K562 (cell line): ENCODE data around the gene PINK1. TPM values are rescaled to one million over a fixed set of nuclear protein-coding genes. Genes with fewer than 3 reads are reported as not detected.

Source experiments
- HIVEP1 ChIP-seq: fragments of 250-450 bp; sonication (Bioruptor Pico); IDR thresholded peaks from 2 replicates; pipeline ENCODE4 v1.4.0; 2020; ENCODE audit warnings: mild to moderate bottlenecking
- KAT8 ChIP-seq: fragments of 450-650 bp; IDR thresholded peaks from 2 replicates; pipeline ENCODE4 v1.6.1; 2016; ENCODE audit warnings: low read depth, mild to moderate bottlenecking
- MGA ChIP-seq: fragments of 450-650 bp; IDR thresholded peaks from 2 replicates; pipeline ENCODE4 v1.6.1; 2016; ENCODE audit warnings: mild to moderate bottlenecking, moderate library complexity
- NONO ChIP-seq, 2 experiments: fragments of 200-400 bp in 1 of 2; fragments of 450-650 bp in 1 of 2; formaldehyde crosslinking in 1 of 2; IDR thresholded peaks; 2 replicates each; pipeline ENCODE4 v1.6.1; 2017; ENCODE audit warnings: low read depth in 2 of 2, mild to moderate bottlenecking in 2 of 2, moderate library complexity in 2 of 2, low read length in 1 of 2
- RFX1 ChIP-seq: fragments of 450-650 bp; IDR thresholded peaks from 2 replicates; pipeline ENCODE4 v1.6.1; 2016; ENCODE audit warnings: mild to moderate bottlenecking, moderate library complexity
- SP1 ChIP-seq: sonication (generic); formaldehyde crosslinking; IDR thresholded peaks from 2 replicates; pipeline ENCODE4 v1.8.1; 2022; ENCODE audit warnings: mild to moderate bottlenecking, missing genetic modification reagents
- SUPT5H ChIP-seq: fragments of 450-650 bp; IDR thresholded peaks from 2 replicates; pipeline ENCODE4 v1.6.1; 2016
- ZNF589 ChIP-seq: fragments of 200-800 bp; sonication (Bioruptor generic); IDR thresholded peaks from 2 replicates; pipeline ENCODE4 v1.6.1; 2016; ENCODE audit warnings: low read depth, missing genetic modification characterization, missing compliant biosample characterization
- ZNF707 ChIP-seq: fragments of 250-450 bp; sonication (Bioruptor Pico); conservative IDR thresholded peaks from 2 replicates; pipeline ENCODE4 v1.8.0; 2022; ENCODE audit warnings: inconsistent platforms, mild to moderate bottlenecking, moderate library complexity
- polyA plus RNA-seq, 8 experiments: library from polyadenylated mRNA; depleted of rRNA in 4 of 8; stranded (reverse) in 5 of 8; unstranded in 3 of 8; fragments of >200 nt; fragmentation: Nextera tagmentation in 2 of 8; fragmentation: Illumina TruSeq in 1 of 8; extraction: Ambion mirVana in 2 of 8; extraction: Trizol in 1 of 8; gene quantifications; 2 replicates each; pipeline versions ENCODE4 v1.2.1 to v1.2.3, GENCODE V29; 2011 to 2014; ENCODE audit warnings: inconsistent platforms in 1 of 8, missing spikeins in 1 of 8
- total RNA-seq, 7 experiments: library from RNA; depleted of rRNA in 6 of 7; stranded (reverse); fragments of >200 nt in 6 of 7; fragmentation: Illumina TruSeq in 2 of 7; extraction: Trizol in 2 of 7; gene quantifications; 2 replicates each; pipeline versions ENCODE4 v1.2.1 to v1.2.3, GENCODE V29; 2011 to 2021; ENCODE audit warnings: low replicate concordance in 1 of 7

PINK1 gene
- total and polyA plus RNA-seq, 9 of the 15 experiments (the other 6 are each of a cell fraction or from before 2014, with no cell fraction given): 1.5 to 11.3 (median 6.8) TPM

- TF ChIP-seq SP1 (CRISPR knock-in tag): no peak
- no peak for TF ChIP-seq NONO (IDR thresholded peaks at IDR 0.05; ENCODE audit: low read depth in 2 of 2, low read length in 1 of 2)
- no peak for TF ChIP-seq SUPT5H
- TF ChIP-seq KAT8: no peak
- TF ChIP-seq ZNF707 (CRISPR knock-in tag): no peak
- no peak for TF ChIP-seq HIVEP1 (CRISPR knock-in tag)
- no peak for TF ChIP-seq ZNF589 (CRISPR knock-in tag)
- peak; percentile 49; the same call in 1 of the 2 replicates for TF ChIP-seq MGA
- no peak for TF ChIP-seq RFX1
Measured at GRCh38 chr1:20630729-20631128, 2.5 kb upstream of the PINK1 start (continued).
